H9 (cell line): ENCODE results near the gene SELENOI. TPM values are rescaled to one million over a fixed set of nuclear protein-coding genes. Genes with fewer than 3 reads are reported as not detected.

Experiments used
- DNase-seq: peaks from one replicate; pipeline ENCODE4 v3.0.0-alpha.2; 2017
- H2AFZ ChIP-seq: one replicate; pipeline ENCODE4 v1.6.1; 2013; ENCODE audit warnings: mild to moderate bottlenecking, low read length, control low read depth, moderate library complexity
- H2AK5ac ChIP-seq: 2 replicates; pipeline ENCODE4 v1.6.1; 2013; ENCODE audit warnings: low read length, control low read depth, mixed read lengths; ENCODE audit not compliant: insufficient read length
- H2BK120ac ChIP-seq: one replicate; pipeline ENCODE4 v1.6.1; 2013; ENCODE audit warnings: low read depth, mild to moderate bottlenecking, low read length, control low read depth, inconsistent platforms; ENCODE audit not compliant: poor library complexity, severe bottlenecking
- H2BK12ac ChIP-seq: 2 replicates; pipeline ENCODE4 v1.6.1; 2013; ENCODE audit warnings: low read length, control low read depth, mixed read lengths, low read depth; ENCODE audit not compliant: insufficient read length
- H2BK15ac ChIP-seq: 2 replicates; pipeline ENCODE4 v1.6.1; 2013; ENCODE audit warnings: low read depth, low read length, control low read depth
- H2BK20ac ChIP-seq: one replicate; pipeline ENCODE4 v1.6.1; 2013; ENCODE audit warnings: low read depth, mild to moderate bottlenecking, low read length, control low read depth, inconsistent platforms; ENCODE audit not compliant: poor library complexity, severe bottlenecking
- H2BK5ac ChIP-seq: 2 replicates; pipeline ENCODE4 v1.6.1; 2013; ENCODE audit warnings: low read length, control low read depth, mixed read lengths; ENCODE audit not compliant: insufficient read length
- H3K14ac ChIP-seq: 2 replicates; pipeline ENCODE4 v1.6.1; 2013; ENCODE audit warnings: low read length, control low read depth; ENCODE audit not compliant: insufficient read depth
- H3K18ac ChIP-seq: 2 replicates; pipeline ENCODE4 v1.6.1; 2013; ENCODE audit warnings: low read depth, mild to moderate bottlenecking, mixed read lengths, low read length, control low read depth; ENCODE audit not compliant: insufficient read length
- H3K23ac ChIP-seq: 2 replicates; pipeline ENCODE4 v1.6.1; 2013; ENCODE audit warnings: low read length, control low read depth, mixed read lengths, low read depth; ENCODE audit not compliant: insufficient read length
- H3K23me2 ChIP-seq: 2 replicates; pipeline ENCODE4 v1.6.1; 2013; ENCODE audit warnings: low read depth, mild to moderate bottlenecking, mixed read lengths, low read length, control low read depth; ENCODE audit not compliant: insufficient read length, poor library complexity, severe bottlenecking
- H3K27ac ChIP-seq: 2 replicates; pipeline ENCODE4 v1.5.1; 2013; ENCODE audit warnings: low read length, control low read depth, mixed read lengths, low read depth; ENCODE audit not compliant: insufficient read length
- H3K27me3 ChIP-seq: 2 replicates; pipeline ENCODE4 v1.6.1; 2013; ENCODE audit warnings: low read length, control low read depth, inconsistent platforms; ENCODE audit not compliant: insufficient read depth
- H3K4ac ChIP-seq: 2 replicates; pipeline ENCODE4 v1.6.1; 2013; ENCODE audit warnings: low read depth, mild to moderate bottlenecking, control low read depth, inconsistent platforms, low read length, moderate library complexity
- H3K4me1 ChIP-seq: 2 replicates; pipeline ENCODE4 v1.6.1; 2013; ENCODE audit warnings: low read length, control low read depth, inconsistent platforms; ENCODE audit not compliant: insufficient read depth
- H3K4me2 ChIP-seq: 2 replicates; pipeline ENCODE4 v1.6.1; 2013; ENCODE audit warnings: low read length, control low read depth, mixed read lengths; ENCODE audit not compliant: insufficient read length, insufficient read depth
- H3K56ac ChIP-seq: 2 replicates; pipeline ENCODE4 v1.6.1; 2013; ENCODE audit warnings: low read depth, mild to moderate bottlenecking, mixed read lengths, low read length, control low read depth; ENCODE audit not compliant: insufficient read length
- H3K79me1 ChIP-seq: 2 replicates; pipeline ENCODE4 v1.6.1; 2013; ENCODE audit warnings: low read depth, mild to moderate bottlenecking, moderate library complexity, low read length, control low read depth, inconsistent platforms; ENCODE audit not compliant: insufficient read depth, poor library complexity, severe bottlenecking
- H3K79me2 ChIP-seq: 2 replicates; pipeline ENCODE4 v1.6.1; 2013; ENCODE audit warnings: low read length, control low read depth, inconsistent platforms; ENCODE audit not compliant: insufficient read depth
- H3K9ac ChIP-seq: 2 replicates; pipeline ENCODE4 v1.6.1; 2013; ENCODE audit warnings: low read length, control low read depth, mixed read lengths; ENCODE audit not compliant: insufficient read length; ENCODE audit errors: extremely low read depth
- H3K9me3 ChIP-seq: one replicate; pipeline ENCODE4 v1.6.1; 2013; ENCODE audit warnings: low read depth, low read length, inconsistent platforms; ENCODE audit not compliant: control insufficient read depth
- H3T11ph ChIP-seq: one replicate; pipeline ENCODE4 v1.6.1; 2013; ENCODE audit warnings: mild to moderate bottlenecking, low read length, control low read depth, inconsistent platforms
- H4K20me1 ChIP-seq: one replicate; pipeline ENCODE4 v1.6.1; 2013; ENCODE audit not compliant: control insufficient read depth, insufficient read length, insufficient read depth
- H4K5ac ChIP-seq: 2 replicates; pipeline ENCODE4 v1.6.1; 2013; ENCODE audit warnings: low read depth, mild to moderate bottlenecking, mixed read lengths, low read length, control low read depth; ENCODE audit not compliant: insufficient read length
- H4K8ac ChIP-seq: replicated peaks from 2 replicates; pipeline ENCODE4 v1.6.1; 2013; ENCODE audit warnings: low read length, control low read depth, mixed read lengths, low read depth; ENCODE audit not compliant: insufficient read length
- H4K91ac ChIP-seq: 2 replicates; pipeline ENCODE4 v1.6.1; 2013; ENCODE audit warnings: low read depth, mild to moderate bottlenecking, moderate library complexity, mixed read lengths, low read length, control low read depth; ENCODE audit not compliant: insufficient read length
- H3K27ac Mint-ChIP-seq, 3 experiments: 2 replicates in 2 of 3; 3 replicates in 1 of 3; pipeline ENCODE4 v1.8.0; 2020 to 2021; ENCODE audit warnings: mixed read lengths in 3 of 3, mild to moderate bottlenecking in 1 of 3, moderate library complexity in 1 of 3
- H3K27me3 Mint-ChIP-seq: 2 replicates; pipeline ENCODE4 v1.8.0; 2021; ENCODE audit warnings: low read depth, mild to moderate bottlenecking, moderate library complexity, mixed read lengths
- H3K36me3 Mint-ChIP-seq, 3 experiments: 2 replicates in 2 of 3; 3 replicates in 1 of 3; pipeline ENCODE4 v1.8.0; 2020 to 2021; ENCODE audit warnings: low read depth in 3 of 3, mixed read lengths in 3 of 3; ENCODE audit not compliant: insufficient read depth in 1 of 3
- H3K4me1 Mint-ChIP-seq, 2 experiments: 2 replicates each; pipeline ENCODE4 v1.8.0; 2020; ENCODE audit warnings: mixed read lengths in 2 of 2
- H3K4me3 Mint-ChIP-seq, 2 experiments: 2 replicates in 1 of 2; 3 replicates in 1 of 2; pipeline ENCODE4 v1.8.0; 2020 to 2021; ENCODE audit warnings: mild to moderate bottlenecking in 2 of 2, mixed read lengths in 2 of 2, moderate library complexity in 1 of 2
- H3K9me3 Mint-ChIP-seq, 2 experiments: 2 replicates in 1 of 2; 3 replicates in 1 of 2; pipeline ENCODE4 v1.8.0; 2020; ENCODE audit warnings: mild to moderate bottlenecking in 2 of 2, mixed read lengths in 2 of 2, moderate library complexity in 1 of 2
- CTCF ChIP-seq: fragments of 200-600 bp; sonication (generic); conservative IDR thresholded peaks from 3 replicates; pipeline ENCODE4 v1.8.0; 2021; ENCODE audit warnings: antibody characterized with exemption, mild to moderate bottlenecking
- WGBS: extraction: QIAGEN DNeasy Blood & Tissue Kit; methylation state at CpG from one replicate; pipeline ENCODE4 v1.1.7; 2013; ENCODE audit warnings: missing lambda C conversion rate, low lambda C conversion rate, mixed read lengths; ENCODE audit not compliant: insufficient read length; ENCODE audit errors: extremely low coverage; 5-methylcytosine and 5-hydroxymethylcytosine counted together
- total RNA-seq: library from RNA; stranded (reverse); gene quantifications from 2 replicates; pipeline ENCODE4 v1.2.1, GENCODE V29; 2021

SELENOI gene
- total RNA-seq, 1 experiment from 2014 or later = 41.9 TPM

- Histone ChIP-seq H3K79me1 (no peaks in the 10 kb centered on the region), H3K9ac (no peak overlapping the region), H4K8ac (no peak overlapping the region), H2BK5ac (no peak overlapping the region), H3K14ac (no peak overlapping the region), H4K20me1 (no peaks in the 10 kb centered on the region), H2BK15ac (no peak overlapping the region), H2AK5ac (no peak overlapping the region), H3K9me3 (no peaks in the 10 kb centered on the region), H2AFZ (no peak overlapping the region), H2BK12ac (no peak overlapping the region), H4K5ac (no peak overlapping the region), H3K4me1 (no peaks in the 10 kb centered on the region), H3K27ac (no peak overlapping the region), H3K18ac (no peak overlapping the region), H3K4me2 (no peak overlapping the region), H3K23me2 (no peaks in the 10 kb centered on the region), H2BK120ac (no peak overlapping the region), H3K23ac (no peak overlapping the region), H3K4ac (no peak overlapping the region), H3K27me3 (no peaks in the 10 kb centered on the region), H4K91ac (no peak overlapping the region), H3K56ac (no peak overlapping the region), H2BK20ac (peak overlapping the region; percentile 45), H3K79me2 (no peaks in the 10 kb centered on the region), H3T11ph (no peak overlapping the region)
- Mint-ChIP-seq H3K4me1 (peaks cover 2 to 7% of the 10 kb centered on the region in 2 experiments; a peak in 1 of 4 replicates), H3K36me3 (no peaks in the 10 kb centered on the region), H3K4me3 (no peak overlapping the region), H3K9me3 (no peaks in the 10 kb centered on the region), H3K27me3 (no peaks in the 10 kb centered on the region; the same call in 1 of the 2 replicates), H3K27ac (peak overlapping the region in 1 of 3 experiments; percentile 19; a peak in 1 of 7 replicates)
- TF ChIP-seq CTCF = no peak
- WGBS = no CpG with 5 or more reads among the region's 10 CpGs
- no peak for DNase-seq
Measured at GRCh38 chr2:26412091-26412673, 66.2 kb downstream of the SELENOI start.
